GM19463 (cell line): ENCODE data around the gene USP20.

Experiments used
- ATAC-seq: cut with Tn5 transposase; IDR thresholded peaks from one replicate; pipeline ENCODE4 v1.9.1; 2021; ENCODE audit warnings: mild to moderate bottlenecking, moderate library complexity; ENCODE audit not compliant: unreplicated experiment

Gene USP20

DNA sequence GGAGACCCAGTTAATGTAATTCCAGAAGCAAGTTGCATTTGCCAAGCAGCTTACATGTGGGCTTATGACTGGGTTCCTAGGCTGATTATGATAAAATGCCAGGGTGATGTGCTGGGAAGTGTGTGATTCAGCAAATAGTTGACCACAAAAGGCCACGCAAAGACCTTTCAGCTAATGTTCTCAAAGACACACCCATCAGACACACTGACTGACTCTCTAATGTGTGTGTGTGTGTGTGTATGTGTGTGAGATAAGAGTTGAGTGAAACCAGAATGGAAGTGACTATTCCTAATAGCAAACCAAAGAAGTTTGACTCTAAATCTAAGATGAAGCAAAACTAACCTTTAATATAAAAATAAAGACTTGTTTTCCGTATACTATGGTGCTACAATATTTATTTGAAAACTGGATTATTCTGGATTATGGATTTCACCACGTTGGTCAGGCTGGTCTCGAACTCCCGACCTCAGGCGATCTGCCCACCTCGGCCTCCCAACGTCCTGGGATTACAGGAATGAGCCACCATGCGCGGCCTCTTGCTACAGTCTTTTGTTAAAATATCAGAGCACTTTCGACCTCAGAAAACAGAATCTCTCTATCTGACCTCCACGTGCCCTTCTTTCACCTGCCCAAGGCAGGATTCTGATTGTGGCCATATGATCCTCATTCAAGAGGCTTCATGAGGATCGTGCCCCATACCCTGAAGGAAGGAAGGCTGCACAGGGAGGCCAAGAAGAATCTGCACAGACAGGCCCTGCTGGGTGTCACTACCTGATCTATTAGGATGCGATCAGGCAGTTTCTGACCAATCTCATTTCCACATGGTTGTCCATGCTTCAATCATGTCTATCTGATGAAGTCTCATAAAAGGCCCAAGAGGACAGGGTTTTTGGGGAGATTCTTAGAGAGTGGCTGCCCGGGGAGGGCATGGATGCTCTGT is 75.6 kb downstream of the USP20 start:
- no peak for ATAC-seq

DNA sequence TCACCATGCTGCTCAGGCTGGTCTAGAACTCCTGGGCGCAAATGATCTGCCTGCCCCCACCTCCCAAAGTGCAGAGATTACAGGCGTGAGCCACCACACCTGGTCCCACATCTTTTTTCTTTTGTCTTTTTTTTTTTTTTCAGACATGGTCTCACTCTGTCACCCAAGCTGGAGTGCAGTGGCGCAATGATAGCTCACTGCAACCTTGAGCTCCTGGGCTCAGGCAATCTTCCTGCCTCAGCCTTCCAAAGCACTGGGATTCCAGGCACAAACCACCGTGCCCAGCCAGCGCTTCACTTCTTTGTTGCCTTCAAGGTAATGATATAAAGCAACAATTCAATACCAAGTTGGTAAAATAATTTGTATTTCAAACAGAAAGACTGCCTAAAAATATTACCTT is 78.8 kb downstream of the USP20 start:
- no peak for ATAC-seq

DNA sequence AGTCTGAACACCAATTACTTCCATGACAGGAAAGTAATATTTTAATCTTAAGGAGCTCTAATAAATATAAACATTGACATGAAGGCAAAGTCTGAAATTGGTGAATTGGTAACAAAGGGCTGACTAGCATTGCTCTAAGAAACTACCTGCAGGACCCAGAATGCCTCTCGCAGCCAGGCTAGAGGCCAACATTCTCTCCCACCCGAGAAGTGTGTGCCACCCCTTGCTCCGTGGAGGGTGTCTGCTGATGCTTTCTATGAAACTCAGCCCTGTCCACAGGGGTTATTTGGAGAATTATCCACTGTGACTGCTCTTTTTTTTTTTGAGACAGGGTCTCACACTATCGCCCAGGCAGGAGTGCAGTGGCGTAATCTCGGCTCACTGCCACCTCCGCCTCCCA is 81.4 kb downstream of the USP20 start:
- ATAC-seq: no peak

DNA sequence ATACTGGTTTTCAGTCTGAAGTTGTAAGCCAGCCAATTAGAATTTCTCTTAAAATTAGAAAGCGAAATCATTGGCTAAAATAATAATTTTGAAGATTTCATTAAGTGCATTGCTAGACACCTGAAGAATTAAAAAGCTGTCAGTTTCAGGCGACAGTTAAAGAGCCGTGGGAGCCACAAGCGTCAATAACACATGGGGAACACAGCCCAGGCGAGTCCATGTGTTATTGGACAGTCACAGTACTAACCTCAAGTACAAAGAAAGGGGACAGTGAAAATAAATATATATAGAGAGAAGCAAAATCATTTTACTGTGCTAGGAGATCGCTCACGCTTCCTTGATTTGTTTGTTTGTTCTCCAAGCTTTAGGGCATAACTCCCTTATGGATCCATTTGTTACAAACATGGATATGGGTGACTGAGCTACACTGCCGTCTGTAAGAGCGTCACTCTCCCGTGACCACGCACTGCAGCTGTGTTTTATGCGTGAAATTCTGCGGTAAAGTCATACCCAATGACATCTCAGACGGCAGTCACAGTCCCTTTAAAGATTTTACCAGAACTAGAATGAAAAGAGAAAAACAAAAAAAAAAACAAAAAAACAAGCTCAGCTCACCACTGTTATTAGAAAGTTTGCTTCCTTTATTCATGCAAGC is 83.2 kb downstream of the USP20 start:
- no peak for ATAC-seq

DNA sequence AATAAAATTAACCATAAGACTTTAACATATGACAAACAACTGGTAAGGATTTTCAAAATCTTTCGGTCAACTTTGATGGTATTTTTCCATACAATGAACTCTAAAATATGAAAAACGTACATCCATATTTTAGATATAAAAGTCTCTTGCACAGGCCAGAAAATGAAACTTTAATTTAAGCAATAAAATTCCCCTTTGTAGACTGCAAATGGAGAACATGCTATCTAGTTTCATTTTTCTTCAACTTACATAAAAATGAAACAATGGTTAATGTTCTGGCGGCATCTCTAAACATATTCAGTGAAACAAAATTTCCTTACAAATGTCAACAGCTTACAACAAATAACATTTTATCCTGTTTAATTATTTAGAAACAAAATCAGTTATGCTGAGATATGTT is 84.0 kb downstream of the USP20 start:
- no peak for ATAC-seq

DNA sequence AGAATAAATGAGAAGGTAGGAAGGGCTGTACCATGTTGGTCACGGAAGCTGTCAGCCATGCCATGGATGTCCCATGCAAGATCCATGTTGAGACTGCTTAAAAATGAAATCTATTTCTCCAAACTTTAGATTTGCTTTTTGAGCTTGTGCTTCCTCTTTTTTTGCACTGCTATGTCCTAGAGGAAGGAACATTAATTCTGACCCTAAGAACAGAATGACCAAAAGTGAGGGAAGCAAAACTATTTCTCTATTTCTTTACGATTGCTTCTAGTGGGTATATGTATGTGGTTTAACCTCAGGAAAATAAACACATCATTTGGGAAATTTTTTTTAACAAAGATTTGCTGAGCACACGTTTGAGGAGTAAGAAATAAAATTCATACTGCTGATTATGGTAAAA is 84.6 kb downstream of the USP20 start:
- no peak for ATAC-seq

DNA sequence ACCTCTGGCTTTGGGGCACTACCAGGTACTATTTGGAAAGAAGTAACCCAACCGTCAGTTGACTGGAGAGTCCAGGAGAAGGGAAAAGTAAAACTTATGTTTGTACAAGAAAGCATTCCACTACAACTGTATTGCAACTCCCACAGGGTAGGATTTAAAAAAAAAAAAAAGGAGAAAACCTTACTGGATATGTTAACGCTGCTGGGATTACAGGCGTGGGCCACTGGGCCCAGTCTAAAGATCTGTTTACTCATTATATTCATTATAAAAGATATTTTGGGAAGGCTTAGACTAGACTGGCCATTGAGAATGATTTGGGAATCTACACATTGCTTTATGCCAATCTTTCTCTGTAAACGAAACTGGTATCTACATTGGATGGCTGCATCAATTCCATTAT is 86.6 kb downstream of the USP20 start:
- no peak for ATAC-seq

DNA sequence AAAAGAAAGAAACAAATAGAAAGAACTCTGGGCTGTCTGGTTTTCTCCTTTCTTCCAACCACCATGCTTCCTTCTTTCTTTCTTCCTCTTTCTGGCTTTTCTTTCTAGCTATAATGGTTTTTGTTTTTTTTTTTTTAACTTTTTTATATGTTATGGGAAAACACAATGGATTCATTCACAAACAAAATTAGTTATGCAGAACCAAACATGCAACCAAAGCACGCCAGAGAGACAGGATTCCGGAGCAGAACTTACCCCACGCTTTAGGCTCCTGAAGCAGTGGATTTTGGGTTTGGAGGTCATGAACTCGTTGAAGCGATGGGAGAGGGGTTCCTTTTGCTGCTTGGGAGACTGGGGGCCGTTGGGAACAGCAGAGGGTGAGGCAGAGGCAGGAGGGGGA is 88.3 kb downstream of the USP20 start:
- ATAC-seq: no peak

DNA sequence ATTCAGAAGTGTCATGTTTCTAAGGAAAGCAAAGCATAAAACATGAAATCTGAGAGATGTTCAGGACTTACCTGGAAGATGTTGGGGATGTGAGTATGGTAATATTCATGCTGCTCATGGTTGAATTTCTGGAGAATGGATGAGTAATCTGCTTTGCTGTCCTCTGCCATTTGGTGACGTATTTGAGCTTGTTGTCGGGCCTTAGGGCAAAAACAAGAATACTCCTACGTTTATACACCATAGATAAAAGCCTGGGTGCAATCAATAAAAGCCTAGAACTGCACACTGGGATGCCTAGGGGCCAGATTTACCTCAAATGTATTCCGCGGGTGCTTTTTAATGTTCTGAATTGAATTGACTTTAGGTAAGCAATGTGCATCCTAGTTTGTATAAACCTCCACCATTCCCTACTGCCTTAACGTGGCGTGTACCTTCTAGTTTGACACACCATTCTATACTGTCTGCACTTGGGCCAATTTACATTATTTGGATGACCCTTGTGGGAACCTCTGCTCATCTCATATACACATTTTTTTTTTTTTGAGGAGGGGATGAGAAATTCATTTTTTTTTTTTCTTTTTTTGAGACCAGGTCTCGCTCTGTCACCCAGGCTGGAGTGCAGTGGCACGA is 94.4 kb downstream of the USP20 start:
- no peak for ATAC-seq

DNA sequence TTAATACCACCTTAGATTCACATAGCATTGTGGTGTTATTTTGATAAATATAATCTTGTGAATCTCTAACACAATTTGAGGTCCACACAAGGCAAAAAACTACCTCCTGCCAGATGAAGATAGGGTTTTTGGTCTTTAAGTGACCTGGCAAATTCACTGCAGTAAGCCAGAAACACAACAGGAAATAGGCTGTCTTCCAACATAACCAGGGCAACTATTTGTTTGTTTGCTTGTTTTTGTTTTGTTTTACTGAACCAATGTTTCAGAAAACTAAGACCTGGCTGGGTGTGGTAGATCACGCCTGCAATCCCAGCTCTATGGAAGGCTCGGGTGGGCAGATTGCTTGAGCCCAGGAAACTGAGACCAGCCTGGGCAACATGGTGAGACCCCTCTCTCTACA is 95.5 kb downstream of the USP20 start:
- no peak for ATAC-seq
